Panc1 (cell line): ENCODE data around the gene LRRC27.

Experiments used
- POLR2AphosphoS5 ChIP-seq: IDR thresholded peaks from 2 replicates; pipeline ENCODE4 v1.6.1; 2012; ENCODE audit warnings: mild to moderate bottlenecking, low read depth, low read length, moderate library complexity
- SIN3A ChIP-seq: IDR thresholded peaks from 2 replicates; pipeline ENCODE4 v1.6.1; 2012; ENCODE audit warnings: low read depth, mild to moderate bottlenecking, low read length, moderate library complexity, borderline replicate concordance; ENCODE audit not compliant: insufficient read depth
- TCF7L2 ChIP-seq: IDR thresholded peaks from 2 replicates; pipeline ENCODE4 v1.6.1; 2011; ENCODE audit warnings: mild to moderate bottlenecking, low read depth, low read length, inconsistent platforms
- TF ChIP-seq, protein P1 (sequence below): fragments of 450-650 bp; IDR thresholded peaks from 2 replicates; pipeline ENCODE4 v1.5.1; 2017; ENCODE audit warnings: mild to moderate bottlenecking
- TF ChIP-seq, protein P2 (sequence below), 2 experiments: IDR thresholded peaks; 2 replicates each; pipeline ENCODE4 v1.6.1; 2011 to 2012; ENCODE audit warnings: low read depth in 2 of 2, control low read depth in 1 of 2, low read length in 1 of 2, mild to moderate bottlenecking in 1 of 2, moderate library complexity in 1 of 2; ENCODE audit not compliant: insufficient read depth in 1 of 2

DNA sequence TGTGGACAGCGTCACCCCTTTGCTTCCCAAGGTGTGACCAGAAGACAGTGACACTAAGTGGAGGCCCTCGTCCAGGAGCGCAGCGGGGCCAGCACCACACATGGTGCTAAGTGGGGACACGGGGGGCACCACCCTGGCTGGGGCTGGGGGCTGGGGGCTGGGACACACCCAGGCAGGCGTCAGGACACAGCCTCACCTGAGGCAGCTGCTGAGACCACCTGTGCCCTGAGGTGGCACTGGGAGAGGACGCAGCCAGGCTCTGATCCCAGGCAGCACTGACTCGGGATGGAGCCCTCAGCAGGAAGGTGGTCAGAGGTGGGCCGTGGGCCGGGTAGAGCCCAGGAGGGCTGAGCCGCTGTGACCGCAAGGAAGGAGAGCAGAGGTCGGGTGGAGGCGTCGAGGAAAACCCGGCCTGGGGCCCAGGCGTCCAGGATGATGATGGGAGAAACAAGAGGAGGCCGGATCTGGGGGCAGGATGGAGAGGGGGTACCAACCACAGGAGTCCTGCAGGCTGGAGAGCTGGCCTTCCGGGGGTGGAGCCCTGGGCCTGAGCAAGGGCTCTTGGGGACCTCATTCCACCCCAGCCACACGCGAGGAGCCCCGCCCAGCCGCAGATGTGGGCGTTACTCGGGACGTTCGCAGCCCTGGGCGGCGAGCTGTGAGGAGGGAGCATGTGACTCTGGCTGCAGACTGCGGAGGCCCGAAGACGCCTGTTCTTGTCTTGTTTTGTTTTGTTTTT is 22.5 kb downstream of the LRRC27 start:
- TF ChIP-seq POLR2AphosphoS5 (no peak), TCF7L2 (no peak), SIN3A (no peak)
- TF ChIP-seq, protein P1, sequence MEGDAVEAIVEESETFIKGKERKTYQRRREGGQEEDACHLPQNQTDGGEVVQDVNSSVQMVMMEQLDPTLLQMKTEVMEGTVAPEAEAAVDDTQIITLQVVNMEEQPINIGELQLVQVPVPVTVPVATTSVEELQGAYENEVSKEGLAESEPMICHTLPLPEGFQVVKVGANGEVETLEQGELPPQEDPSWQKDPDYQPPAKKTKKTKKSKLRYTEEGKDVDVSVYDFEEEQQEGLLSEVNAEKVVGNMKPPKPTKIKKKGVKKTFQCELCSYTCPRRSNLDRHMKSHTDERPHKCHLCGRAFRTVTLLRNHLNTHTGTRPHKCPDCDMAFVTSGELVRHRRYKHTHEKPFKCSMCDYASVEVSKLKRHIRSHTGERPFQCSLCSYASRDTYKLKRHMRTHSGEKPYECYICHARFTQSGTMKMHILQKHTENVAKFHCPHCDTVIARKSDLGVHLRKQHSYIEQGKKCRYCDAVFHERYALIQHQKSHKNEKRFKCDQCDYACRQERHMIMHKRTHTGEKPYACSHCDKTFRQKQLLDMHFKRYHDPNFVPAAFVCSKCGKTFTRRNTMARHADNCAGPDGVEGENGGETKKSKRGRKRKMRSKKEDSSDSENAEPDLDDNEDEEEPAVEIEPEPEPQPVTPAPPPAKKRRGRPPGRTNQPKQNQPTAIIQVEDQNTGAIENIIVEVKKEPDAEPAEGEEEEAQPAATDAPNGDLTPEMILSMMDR = no peak
- TF ChIP-seq, protein P2, sequence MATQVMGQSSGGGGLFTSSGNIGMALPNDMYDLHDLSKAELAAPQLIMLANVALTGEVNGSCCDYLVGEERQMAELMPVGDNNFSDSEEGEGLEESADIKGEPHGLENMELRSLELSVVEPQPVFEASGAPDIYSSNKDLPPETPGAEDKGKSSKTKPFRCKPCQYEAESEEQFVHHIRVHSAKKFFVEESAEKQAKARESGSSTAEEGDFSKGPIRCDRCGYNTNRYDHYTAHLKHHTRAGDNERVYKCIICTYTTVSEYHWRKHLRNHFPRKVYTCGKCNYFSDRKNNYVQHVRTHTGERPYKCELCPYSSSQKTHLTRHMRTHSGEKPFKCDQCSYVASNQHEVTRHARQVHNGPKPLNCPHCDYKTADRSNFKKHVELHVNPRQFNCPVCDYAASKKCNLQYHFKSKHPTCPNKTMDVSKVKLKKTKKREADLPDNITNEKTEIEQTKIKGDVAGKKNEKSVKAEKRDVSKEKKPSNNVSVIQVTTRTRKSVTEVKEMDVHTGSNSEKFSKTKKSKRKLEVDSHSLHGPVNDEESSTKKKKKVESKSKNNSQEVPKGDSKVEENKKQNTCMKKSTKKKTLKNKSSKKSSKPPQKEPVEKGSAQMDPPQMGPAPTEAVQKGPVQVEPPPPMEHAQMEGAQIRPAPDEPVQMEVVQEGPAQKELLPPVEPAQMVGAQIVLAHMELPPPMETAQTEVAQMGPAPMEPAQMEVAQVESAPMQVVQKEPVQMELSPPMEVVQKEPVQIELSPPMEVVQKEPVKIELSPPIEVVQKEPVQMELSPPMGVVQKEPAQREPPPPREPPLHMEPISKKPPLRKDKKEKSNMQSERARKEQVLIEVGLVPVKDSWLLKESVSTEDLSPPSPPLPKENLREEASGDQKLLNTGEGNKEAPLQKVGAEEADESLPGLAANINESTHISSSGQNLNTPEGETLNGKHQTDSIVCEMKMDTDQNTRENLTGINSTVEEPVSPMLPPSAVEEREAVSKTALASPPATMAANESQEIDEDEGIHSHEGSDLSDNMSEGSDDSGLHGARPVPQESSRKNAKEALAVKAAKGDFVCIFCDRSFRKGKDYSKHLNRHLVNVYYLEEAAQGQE (IDR thresholded peaks at IDR 0.05; ENCODE audit: insufficient read depth in 1 of 2, low read depth in 2 of 2, low read length in 1 of 2) = no peak
